WTC11 (cell line): ENCODE results near the gene SH2D3C. TPM values are rescaled to one million over a fixed set of nuclear protein-coding genes. Genes with fewer than 3 reads are reported as not detected.

Experiments used
- ATAC-seq: fragments of 200-7000 bp; cut with Tn5 transposase; 2 replicates; pipeline ENCODE4 v1.10.0; 2021; ENCODE audit warnings: mild to moderate bottlenecking, moderate library complexity
- CTCF ChIA-PET: fragments of 300-600 bp; sonication (Branson Sonifier 250); formaldehyde crosslinking; loops from one replicate; lab custom pipeline; 2021; ENCODE audit warnings: antibody characterized with exemption; lab: Charles Lee
- POLR2A ChIA-PET: fragments of 350-600 bp; sonication (Branson Sonifier 250); formaldehyde crosslinking; loops from one replicate; lab custom pipeline; 2021; ENCODE audit warnings: antibody characterized with exemption; lab: Charles Lee
- DNase-seq: peaks from one replicate; pipeline ENCODE4 v3.0.0; 2021; ENCODE audit warnings: low spot score
- H3K27ac Mint-ChIP-seq: 2 replicates; pipeline ENCODE4 v1.8.0; 2021; ENCODE audit warnings: mixed read lengths
- H3K27me3 Mint-ChIP-seq: 2 replicates; pipeline ENCODE4 v1.8.0; 2021; ENCODE audit warnings: low read depth, mild to moderate bottlenecking, moderate library complexity, mixed read lengths
- H3K36me3 Mint-ChIP-seq: 2 replicates; pipeline ENCODE4 v1.8.0; 2021; ENCODE audit warnings: mixed read lengths
- H3K4me1 Mint-ChIP-seq: 2 replicates; pipeline ENCODE4 v1.8.0; 2022; ENCODE audit warnings: mixed read lengths
- H3K4me3 Mint-ChIP-seq: 2 replicates; pipeline ENCODE4 v1.8.0; 2021; ENCODE audit warnings: mild to moderate bottlenecking, moderate library complexity, mixed read lengths
- H3K9me3 Mint-ChIP-seq: 2 replicates; pipeline ENCODE4 v1.8.0; 2021; ENCODE audit warnings: mixed read lengths
- ARID4B ChIP-seq: sonication (generic); formaldehyde crosslinking; IDR thresholded peaks from 2 replicates; pipeline ENCODE4 v1.8.0; 2023; ENCODE audit warnings: missing genetic modification reagents, mild to moderate bottlenecking, borderline replicate concordance
- ATF2 ChIP-seq: sonication (generic); formaldehyde crosslinking; IDR thresholded peaks from 2 replicates; pipeline ENCODE4 v1.8.1; 2022; ENCODE audit warnings: low read depth, missing genetic modification reagents, borderline replicate concordance
- FOXK1 ChIP-seq: sonication (generic); formaldehyde crosslinking; IDR thresholded peaks from 2 replicates; pipeline ENCODE4 v1.8.0; 2022; ENCODE audit warnings: mild to moderate bottlenecking, moderate library complexity, missing genetic modification reagents
- JUN ChIP-seq: sonication (generic); formaldehyde crosslinking; IDR thresholded peaks from 2 replicates; pipeline ENCODE4 v1.8.0; 2023; ENCODE audit warnings: mild to moderate bottlenecking, missing genetic modification reagents
- KAT7 ChIP-seq: sonication (generic); formaldehyde crosslinking; IDR thresholded peaks from 2 replicates; pipeline ENCODE4 v1.8.1; 2023; ENCODE audit warnings: missing genetic modification reagents, mild to moderate bottlenecking, borderline replicate concordance
- SOX15 ChIP-seq: fragments of 250-450 bp; sonication (Bioruptor Pico); IDR thresholded peaks from 2 replicates; pipeline ENCODE4 v1.9.0; 2021; ENCODE audit warnings: mild to moderate bottlenecking
- TCF7 ChIP-seq: sonication (generic); formaldehyde crosslinking; IDR thresholded peaks from 2 replicates; pipeline ENCODE4 v1.8.0; 2022; ENCODE audit warnings: mild to moderate bottlenecking, low read depth, missing genetic modification reagents, moderate library complexity
- TEAD4 ChIP-seq: sonication (generic); formaldehyde crosslinking; IDR thresholded peaks from 2 replicates; pipeline ENCODE4 v1.8.0; 2022; ENCODE audit warnings: mild to moderate bottlenecking, missing genetic modification reagents
- ZBTB43 ChIP-seq: sonication (generic); formaldehyde crosslinking; IDR thresholded peaks from 2 replicates; pipeline ENCODE4 v1.8.1; 2023; ENCODE audit warnings: mild to moderate bottlenecking, missing genetic modification reagents
- ZMAT4 ChIP-seq: fragments of 250-450 bp; sonication (Bioruptor Pico); IDR thresholded peaks from 2 replicates; pipeline ENCODE4 v1.9.0; 2021; ENCODE audit warnings: mild to moderate bottlenecking
- ZNF425 ChIP-seq: fragments of 250-450 bp; sonication (Bioruptor Pico); conservative IDR thresholded peaks from 2 replicates; pipeline ENCODE4 v1.9.0; 2021; ENCODE audit warnings: mild to moderate bottlenecking
- ZNF512 ChIP-seq: sonication (generic); formaldehyde crosslinking; IDR thresholded peaks from 2 replicates; pipeline ENCODE4 v1.8.1; 2022; ENCODE audit warnings: missing genetic modification reagents, borderline replicate concordance
- ZNF532 ChIP-seq: fragments of 250-450 bp; sonication (Bioruptor Pico); IDR thresholded peaks from 2 replicates; pipeline ENCODE4 v1.9.0; 2021; ENCODE audit warnings: mild to moderate bottlenecking, borderline replicate concordance
- ZNF671 ChIP-seq: fragments of 250-450 bp; sonication (Bioruptor Pico); IDR thresholded peaks from 2 replicates; pipeline ENCODE4 v1.8.0; 2021; ENCODE audit warnings: mild to moderate bottlenecking
- ZSCAN18 ChIP-seq: fragments of 250-450 bp; sonication (Bioruptor Pico); IDR thresholded peaks from 2 replicates; pipeline ENCODE4 v2.1.2; 2022; ENCODE audit warnings: mild to moderate bottlenecking, moderate library complexity
- total RNA-seq: library from RNA; stranded (reverse); gene quantifications from 3 replicates; pipeline ENCODE4 v1.2.3, GENCODE V29; 2021

Gene SH2D3C
- total RNA-seq, 1 experiment from 2014 or later = 5.4 TPM

GRCh38 chr9:127723013-127723412 is 55.5 kb downstream of the SH2D3C start (continued):
- TF ChIP-seq ATF2 (no peak), ZMAT4 (CRISPR knock-in tag) (no peak), ZNF512 (CRISPR knock-in tag) (no peak), ARID4B (no peak), TCF7 (CRISPR knock-in tag) (no peak), ZNF425 (CRISPR knock-in tag) (no peak), ZNF532 (no peak)

GRCh38 chr9:127722055-127722745 is 56.3 kb downstream of the SH2D3C start:
- no peak overlapping the region for H3K4me3 Mint-ChIP-seq
- ATAC-seq (peak; percentile 6; the same call in 1 of the 2 replicates), DNase-seq (no peak)
- ChIA-PET POLR2A (no interaction called here), CTCF (interaction anchor here (0.8 to 1.6 kb wide), 5 partner anchors 10 to 232 kb away, joined by 3 to 16 read pairs (median 3); partner anchors contain the start of gene TOR2A)
- H3K27me3 Mint-ChIP-seq = no peaks in the 10 kb centered on the region
- H3K9me3 Mint-ChIP-seq = no peaks in the 10 kb centered on the region
- peaks cover 14% of the 10 kb centered on the region for H3K4me1 Mint-ChIP-seq
- no peak overlapping the region for H3K27ac Mint-ChIP-seq
- no peak for TF ChIP-seq JUN (CRISPR knock-in tag)
- no peak for TF ChIP-seq TEAD4 (CRISPR knock-in tag)
- TF ChIP-seq FOXK1 = no peak
- TF ChIP-seq KAT7 (CRISPR knock-in tag) = no peak
- no peak for TF ChIP-seq ZBTB43 (CRISPR knock-in tag)
- TF ChIP-seq ZNF671 (CRISPR knock-in tag) = no peak
- no peak for TF ChIP-seq SOX15 (CRISPR knock-in tag)
- TF ChIP-seq ZSCAN18 (CRISPR knock-in tag) = no peak
- no peaks in the 10 kb centered on the region for H3K36me3 Mint-ChIP-seq
